ENCODE results near the gene PNRC2.

DNA sequence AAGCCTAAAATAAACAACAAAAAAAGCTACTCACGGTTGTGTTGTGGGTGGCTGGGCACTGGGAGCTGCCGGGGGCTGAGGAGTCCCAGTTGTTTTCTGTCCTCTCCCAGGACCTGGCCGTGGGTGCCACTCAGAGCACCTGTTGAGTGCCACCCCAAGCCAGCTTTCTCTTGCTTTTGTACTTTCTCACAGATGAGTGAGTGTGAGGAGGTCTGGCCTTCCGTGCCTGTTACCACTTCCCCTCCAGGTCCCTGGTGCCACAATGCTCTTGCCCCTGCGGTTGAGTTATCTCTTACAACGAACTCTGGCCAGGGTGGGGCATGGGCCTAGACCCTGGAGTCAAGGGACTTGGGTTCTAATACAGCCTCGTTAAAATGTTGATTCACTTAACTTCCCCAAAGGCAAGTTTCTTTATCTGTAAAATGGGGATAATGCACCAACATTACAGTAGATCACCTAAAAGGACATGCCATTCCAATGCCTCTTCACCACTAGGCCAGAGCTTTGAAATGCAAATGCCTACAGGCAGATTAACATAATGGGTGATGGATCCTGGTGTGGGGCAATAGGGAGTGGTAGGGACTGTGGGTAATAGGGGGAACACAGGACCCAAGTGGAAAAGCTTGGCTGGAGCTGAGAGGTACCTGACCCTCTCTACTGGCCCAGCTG lies 46.3 kb upstream of the PNRC2 start, which contains the start of gene CNR2:
- TF ChIP-seq, protein P1, sequence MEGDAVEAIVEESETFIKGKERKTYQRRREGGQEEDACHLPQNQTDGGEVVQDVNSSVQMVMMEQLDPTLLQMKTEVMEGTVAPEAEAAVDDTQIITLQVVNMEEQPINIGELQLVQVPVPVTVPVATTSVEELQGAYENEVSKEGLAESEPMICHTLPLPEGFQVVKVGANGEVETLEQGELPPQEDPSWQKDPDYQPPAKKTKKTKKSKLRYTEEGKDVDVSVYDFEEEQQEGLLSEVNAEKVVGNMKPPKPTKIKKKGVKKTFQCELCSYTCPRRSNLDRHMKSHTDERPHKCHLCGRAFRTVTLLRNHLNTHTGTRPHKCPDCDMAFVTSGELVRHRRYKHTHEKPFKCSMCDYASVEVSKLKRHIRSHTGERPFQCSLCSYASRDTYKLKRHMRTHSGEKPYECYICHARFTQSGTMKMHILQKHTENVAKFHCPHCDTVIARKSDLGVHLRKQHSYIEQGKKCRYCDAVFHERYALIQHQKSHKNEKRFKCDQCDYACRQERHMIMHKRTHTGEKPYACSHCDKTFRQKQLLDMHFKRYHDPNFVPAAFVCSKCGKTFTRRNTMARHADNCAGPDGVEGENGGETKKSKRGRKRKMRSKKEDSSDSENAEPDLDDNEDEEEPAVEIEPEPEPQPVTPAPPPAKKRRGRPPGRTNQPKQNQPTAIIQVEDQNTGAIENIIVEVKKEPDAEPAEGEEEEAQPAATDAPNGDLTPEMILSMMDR (IDR thresholded peaks at IDR 0.05): no peak
- no peak for TF ChIP-seq POLR2A (IDR thresholded peaks at IDR 0.05)

Measured in sigmoid colon (tissue), 3 donors.